Measurements from ENCODE around the gene DIAPH1.

GRCh38 chr5:141557681-141558136 is 61.1 kb downstream of the DIAPH1 start:
- TF ChIP-seq POLR2A (IDR thresholded peaks at IDR 0.05; ENCODE audit: extremely low read depth, insufficient read length) (no peak), CTCF (IDR thresholded peaks at IDR 0.05; ENCODE audit: low read depth, low read length) (peak; percentile 57)
